OCI-LY7 (cell line): Measurements from ENCODE around the gene NAT10. TPM values are rescaled to one million over a fixed set of nuclear protein-coding genes. Genes with fewer than 3 reads are reported as not detected.

Experiments used
- BruUV-seq: library from RNA; stranded (reverse); fragments of 400-500 nt; replicated peaks from 2 replicates; lab custom pipeline; 2021; lab: Mats Ljungman, UMichigan
- CTCF ChIA-PET: fragments of 300-600 bp; sonication (Branson Sonifier 250); formaldehyde crosslinking; loops from one replicate; lab custom pipeline; 2022; ENCODE audit warnings: antibody characterized with exemption; ENCODE audit not compliant: unreplicated experiment; lab: Charles Lee
- POLR2A ChIA-PET: fragments of 300-600 bp; sonication (Branson Sonifier 250); formaldehyde crosslinking; loops from one replicate; lab custom pipeline; 2022; ENCODE audit warnings: antibody characterized with exemption; lab: Charles Lee
- DNase-seq: peaks from one replicate; pipeline ENCODE4 v3.0.0-alpha.2; 2015; ENCODE audit warnings: low spot score
- H2AFZ ChIP-seq: fragments of 200-600 bp; sonication (generic), shearing (Covaris generic); 2 replicates; pipeline ENCODE4 v1.6.1; 2014; ENCODE audit warnings: mild to moderate bottlenecking, antibody characterized with exemption, low read length, moderate library complexity
- H3K27ac ChIP-seq: fragments of 200-600 bp; sonication (generic); 2 replicates; pipeline ENCODE4 v1.5.1; 2014; ENCODE audit warnings: mixed run types, low read depth, mild to moderate bottlenecking, moderate library complexity, low read length, inconsistent platforms; ENCODE audit not compliant: poor library complexity, severe bottlenecking
- H3K36me3 ChIP-seq: fragments of 200-600 bp; sonication (generic); 2 replicates; pipeline ENCODE4 v1.6.1; 2014; ENCODE audit warnings: mild to moderate bottlenecking, antibody characterized with exemption, low read length, moderate library complexity, mixed read lengths; ENCODE audit not compliant: insufficient read depth
- H3K4me1 ChIP-seq: fragments of 200-600 bp; sonication (generic); 2 replicates; pipeline ENCODE4 v1.5.1; 2014; ENCODE audit warnings: mild to moderate bottlenecking, low read length; ENCODE audit not compliant: insufficient read depth, poor library complexity, severe bottlenecking
- H3K4me2 ChIP-seq: fragments of 200-600 bp; sonication (generic); 2 replicates; pipeline ENCODE4 v1.6.1; 2014; ENCODE audit warnings: mild to moderate bottlenecking, low read length
- H3K4me3 ChIP-seq: fragments of 200-600 bp; sonication (generic); 2 replicates; pipeline ENCODE4 v1.5.1; 2014; ENCODE audit warnings: mild to moderate bottlenecking, low read depth, low read length; ENCODE audit not compliant: poor library complexity, severe bottlenecking
- H3K79me2 ChIP-seq: fragments of 200-600 bp; sonication (generic); 2 replicates; pipeline ENCODE4 v1.6.1; 2016; ENCODE audit warnings: low read depth, mild to moderate bottlenecking, low read length, moderate library complexity, mixed read lengths; ENCODE audit not compliant: insufficient read depth
- H3K9me2 ChIP-seq: fragments of 200-600 bp; sonication (generic); 2 replicates; pipeline ENCODE4 v1.6.1; 2016; ENCODE audit warnings: mild to moderate bottlenecking, low read length, mixed read lengths; ENCODE audit not compliant: insufficient read depth
- H3K9me3 ChIP-seq: fragments of 200-600 bp; sonication (generic); 2 replicates; pipeline ENCODE4 v1.6.1; 2014; ENCODE audit warnings: mild to moderate bottlenecking, mixed run types, low read length, mixed read lengths
- H4K20me1 ChIP-seq: fragments of 200-600 bp; sonication (generic); 2 replicates; pipeline ENCODE4 v1.6.1; 2014; ENCODE audit warnings: mild to moderate bottlenecking, antibody characterized with exemption, low read length, moderate library complexity, mixed read lengths; ENCODE audit not compliant: insufficient read depth
- CTCF ChIP-seq: fragments of 200-600 bp; sonication (generic); conservative IDR thresholded peaks from 2 replicates; pipeline ENCODE4 v1.5.1; 2014; ENCODE audit warnings: mild to moderate bottlenecking, antibody characterized with exemption, low read length, moderate library complexity, mixed read lengths
- EZH2phosphoT487 ChIP-seq: fragments of 200-600 bp; sonication (generic); IDR thresholded peaks from 2 replicates; pipeline ENCODE4 v1.6.1; 2018; ENCODE audit warnings: low read depth, borderline replicate concordance, mild to moderate bottlenecking, mixed run types, antibody characterized with exemption, low read length, moderate library complexity, mixed read lengths
- intact Hi-C: fragments of 100-400 bp; cut with micrococcal nuclease; formaldehyde crosslinking; loops from one replicate; pipeline ENCODE4 v1.10.0; 2022; ENCODE audit not compliant: unreplicated experiment
- total RNA-seq, 2 experiments: library from RNA; depleted of rRNA in 1 of 2; stranded (reverse); fragments of >200 nt in 1 of 2; shearing (Covaris generic) in 1 of 2; gene quantifications; 2 replicates each; pipeline ENCODE4 v1.2.3, GENCODE V29; 2014 to 2022

NAT10 gene
- total RNA-seq, 2 experiments from 2014 or later = 64.9 to 120 TPM

GRCh38 chr11:34063061-34063795 lies 42.2 kb upstream of the NAT10 start:
- Histone ChIP-seq H3K4me2 (no peak overlapping the region), H3K4me1 (peaks cover 51% of the 10 kb centered on the region), H3K9me2 (no peaks in the 10 kb centered on the region), H3K27ac (no peak overlapping the region), H2AFZ (no peak overlapping the region), H3K9me3 (no peaks in the 10 kb centered on the region; the same call in 1 of the 2 replicates), H3K4me3 (no peak overlapping the region), H3K36me3 (peaks cover 94% of the 10 kb centered on the region), H4K20me1 (peaks cover 71% of the 10 kb centered on the region), H3K79me2 (peaks cover 100% of the 10 kb centered on the region)
- ChIA-PET CTCF (no interaction called here), POLR2A (interaction anchor here (0.5 to 3.1 kb wide), 8 partner anchors 7 to 216 kb away, joined by 3 to 13 read pairs (median 4); no protein-coding TSS in a partner anchor)
- intact Hi-C loops = no loop called here
- TSS peak; percentile 3 for BruUV-seq
- TF ChIP-seq CTCF (no peak), EZH2phosphoT487 (no peak)
- DNase-seq = no peak

- Histone ChIP-seq H3K27ac (no peak overlapping the region), H3K9me3 (no peaks in the 10 kb centered on the region; the same call in 1 of the 2 replicates), H3K4me3 (no peak overlapping the region), H3K4me1 (peaks cover 49% of the 10 kb centered on the region), H3K4me2 (0 out of 2 replicates have a peak overlapping the region, but pooled peaks have one; percentile 1), H2AFZ (no peak overlapping the region), H3K36me3 (peaks cover 93% of the 10 kb centered on the region), H4K20me1 (peaks cover 73% of the 10 kb centered on the region), H3K9me2 (no peaks in the 10 kb centered on the region), H3K79me2 (peaks cover 100% of the 10 kb centered on the region)
- BruUV-seq = no TSS peak
- ChIA-PET POLR2A (interaction anchor here (0.6 to 3.1 kb wide), 10 partner anchors 8 to 952 kb away, joined by 3 to 13 read pairs (median 4); partner anchors contain the start of gene NAT10), CTCF (no interaction called here)
- no peak for TF ChIP-seq CTCF
- no peak for TF ChIP-seq EZH2phosphoT487
- DNase-seq = no peak
- intact Hi-C loops = no loop called here
These were observed 41.1 kb upstream of the NAT10 start for GRCh38 chr11:34064291-34064690.
